H1 (cell line): Measurements from ENCODE around the gene TNIK. TPM values are rescaled to one million over a fixed set of nuclear protein-coding genes. Genes with fewer than 3 reads are reported as not detected.

Source experiments
- CTCF ChIA-PET: fragments of 300-600 bp; sonication (Branson Sonifier 250); formaldehyde crosslinking; loops from one replicate; lab custom pipeline; 2021; ENCODE audit not compliant: partially characterized antibody; lab: Charles Lee
- POLR2A ChIA-PET: fragments of 300-600 bp; sonication (Branson Sonifier 250); formaldehyde crosslinking; loops from one replicate; lab custom pipeline; 2021; ENCODE audit warnings: inconsistent platforms; ENCODE audit not compliant: partially characterized antibody; lab: Charles Lee
- DNase-seq, 2 experiments: peaks; one replicate each; pipeline versions ENCODE4 v3.0.0 to v3.0.0-alpha.2; 2010 to 2022; ENCODE audit warnings: low spot score in 2 of 2, low read depth in 1 of 2, mixed read lengths in 1 of 2
- FAIRE-seq: peaks from 2 replicates; lab custom pipeline; 2011; peaks lifted over from hg19 to GRCh38; lab: Jason Lieb, UNC
- H2AFZ ChIP-seq: 2 replicates; pipeline ENCODE4 v1.8.1; 2012; ENCODE audit warnings: low read length, inconsistent platforms
- H2AK5ac ChIP-seq: 2 replicates; pipeline ENCODE4 v1.6.1; 2013; ENCODE audit warnings: low read depth, low read length
- H2BK120ac ChIP-seq: replicated peaks from 2 replicates; pipeline ENCODE3; 2013; ENCODE audit warnings: low read depth, low read length, inconsistent platforms
- H2BK12ac ChIP-seq: 2 replicates; pipeline ENCODE4 v1.6.1; 2013; ENCODE audit warnings: low read depth, low read length
- H2BK15ac ChIP-seq: 2 replicates; pipeline ENCODE4 v1.6.1; 2013; ENCODE audit warnings: low read length
- H2BK20ac ChIP-seq: 2 replicates; pipeline ENCODE4 v1.6.1; 2013; ENCODE audit warnings: low read length
- H2BK5ac ChIP-seq: 2 replicates; pipeline ENCODE4 v1.6.1; 2013; ENCODE audit warnings: low read depth, low read length
- H3K14ac ChIP-seq: 2 replicates; pipeline ENCODE4 v1.6.1; 2013; ENCODE audit warnings: inconsistent platforms; ENCODE audit not compliant: insufficient read length
- H3K18ac ChIP-seq: 2 replicates; pipeline ENCODE4 v1.6.1; 2013; ENCODE audit warnings: low read length; ENCODE audit errors: extremely low read depth
- H3K23ac ChIP-seq: 2 replicates; pipeline ENCODE4 v1.6.1; 2013; ENCODE audit warnings: inconsistent platforms; ENCODE audit not compliant: insufficient read length
- H3K23me2 ChIP-seq: 2 replicates; pipeline ENCODE4 v1.6.1; 2013; ENCODE audit warnings: low read depth, low read length
- H3K27ac ChIP-seq: 2 replicates; pipeline ENCODE4 v1.6.1; 2011; ENCODE audit warnings: low read depth, low read length, inconsistent platforms
- H3K27me3 ChIP-seq, 4 experiments: replicated peaks in 1 of 4; 1 replicate in 1 of 4; 2 replicates in 3 of 4; pipeline versions ENCODE4 v1.6.1 to v1.8.1; 2011 to 2013; ENCODE audit warnings: low read length in 3 of 4, mild to moderate bottlenecking in 3 of 4, inconsistent platforms in 2 of 4, mixed read lengths in 2 of 4, moderate library complexity in 1 of 4; ENCODE audit not compliant: control insufficient read depth in 3 of 4, insufficient read depth in 3 of 4; ENCODE audit errors: extremely low read depth in 1 of 4
- H3K36me3 ChIP-seq, 4 experiments: 2 replicates each; pipeline versions ENCODE4 v1.6.1 to v1.8.1; 2011 to 2013; ENCODE audit warnings: mild to moderate bottlenecking in 4 of 4, low read length in 3 of 4, moderate library complexity in 2 of 4, control low read depth in 1 of 4, inconsistent platforms in 1 of 4; ENCODE audit not compliant: insufficient read depth in 4 of 4, control insufficient read depth in 2 of 4
- H3K4ac ChIP-seq: replicated peaks from 2 replicates; pipeline ENCODE3; 2013; ENCODE audit warnings: low read length, low read depth, mixed read lengths, inconsistent platforms; ENCODE audit not compliant: insufficient read length
- H3K4me1 ChIP-seq, 4 experiments: replicated peaks in 1 of 4; 1 replicate in 1 of 4; 2 replicates in 3 of 4; pipeline versions ENCODE4 v1.6.1 to v1.8.1; 2011 to 2013; ENCODE audit warnings: low read length in 3 of 4, inconsistent platforms in 2 of 4, mixed read lengths in 1 of 4; ENCODE audit not compliant: insufficient read depth in 4 of 4, control insufficient read depth in 3 of 4
- H3K4me2 ChIP-seq, 2 experiments: 2 replicates each; pipeline versions ENCODE4 v1.6.1 to v1.8.1; 2011 to 2013; ENCODE audit warnings: low read depth in 2 of 2, low read length in 2 of 2, control low read depth in 1 of 2, inconsistent platforms in 1 of 2, mild to moderate bottlenecking in 1 of 2; ENCODE audit not compliant: insufficient read depth in 1 of 2
- H3K4me3 ChIP-seq, 4 experiments: fragments of 200-600, 300-600 bp in 1 of 4; sonication (generic), shearing (Covaris generic), sonication (Bioruptor Twin) in 1 of 4; 2 replicates each; pipeline versions ENCODE4 v1.5.1 to v1.8.1; 2011 to 2016; ENCODE audit warnings: low read length in 4 of 4, low read depth in 3 of 4, control low read depth in 2 of 4, inconsistent platforms in 2 of 4, mild to moderate bottlenecking in 2 of 4, mixed read lengths in 1 of 4, moderate library complexity in 1 of 4; ENCODE audit not compliant: insufficient read depth in 2 of 4; ENCODE audit errors: extremely low read depth in 1 of 4
- H3K56ac ChIP-seq: replicated peaks from 2 replicates; pipeline ENCODE3; 2013; ENCODE audit warnings: low read depth, mild to moderate bottlenecking, mixed read lengths, low read length, inconsistent platforms; ENCODE audit not compliant: insufficient read length
- H3K79me1 ChIP-seq: 2 replicates; pipeline ENCODE4 v1.6.1; 2013; ENCODE audit warnings: low read depth, low read length, control low read depth
- H3K79me2 ChIP-seq, 2 experiments: 2 replicates each; pipeline versions ENCODE4 v1.6.1 to v1.8.1; 2012 to 2013; ENCODE audit warnings: low read length in 2 of 2, mild to moderate bottlenecking in 2 of 2, inconsistent platforms in 1 of 2; ENCODE audit not compliant: insufficient read depth in 2 of 2, control insufficient read depth in 1 of 2
- H3K9ac ChIP-seq, 4 experiments: replicated peaks in 1 of 4; 1 replicate in 1 of 4; 2 replicates in 3 of 4; pipeline versions ENCODE4 v1.6.1 to v1.8.1; 2011 to 2013; ENCODE audit warnings: low read depth in 3 of 4, low read length in 3 of 4, control low read depth in 2 of 4, mild to moderate bottlenecking in 2 of 4, moderate library complexity in 2 of 4, inconsistent platforms in 1 of 4; ENCODE audit errors: extremely low read depth in 1 of 4
- H3K9me3 ChIP-seq, 2 experiments: 2 replicates each; pipeline versions ENCODE4 v1.6.1 to v1.8.1; 2012 to 2013; ENCODE audit warnings: mild to moderate bottlenecking in 2 of 2, moderate library complexity in 2 of 2, control low read depth in 1 of 2, inconsistent platforms in 1 of 2, low read depth in 1 of 2, low read length in 1 of 2, mixed read lengths in 1 of 2; ENCODE audit not compliant: insufficient read depth in 2 of 2
- H4K20me1 ChIP-seq, 2 experiments: replicated peaks in 1 of 2; 2 replicates each; pipeline versions ENCODE3 to v1.8.1; 2011 to 2013; ENCODE audit warnings: inconsistent platforms in 2 of 2, low read length in 2 of 2, mild to moderate bottlenecking in 1 of 2; ENCODE audit not compliant: insufficient read depth in 2 of 2, control insufficient read depth in 1 of 2
- H4K5ac ChIP-seq: 2 replicates; pipeline ENCODE4 v1.6.1; 2013; ENCODE audit warnings: low read length, low read depth, mixed read lengths, inconsistent platforms; ENCODE audit not compliant: insufficient read length
- H4K8ac ChIP-seq: 2 replicates; pipeline ENCODE4 v1.8.0; 2013; ENCODE audit warnings: mild to moderate bottlenecking, moderate library complexity, low read length, inconsistent platforms; ENCODE audit not compliant: insufficient read depth; ENCODE audit errors: extremely low read depth
- H4K91ac ChIP-seq: replicated peaks from 2 replicates; pipeline ENCODE3; 2013; ENCODE audit warnings: low read length, mixed read lengths, inconsistent platforms; ENCODE audit not compliant: insufficient read length
- BACH1 ChIP-seq: IDR thresholded peaks from 2 replicates; pipeline ENCODE4 v1.6.1; 2012; ENCODE audit warnings: low read length, improper control_type of control experiment
- CHD2 ChIP-seq: IDR thresholded peaks from 2 replicates; pipeline ENCODE4 v1.6.1; 2012; ENCODE audit warnings: low read length, improper control_type of control experiment
- NANOG ChIP-seq: IDR thresholded peaks from 2 replicates; pipeline ENCODE4 v1.6.1; 2011; ENCODE audit warnings: low read length, low read depth, mild to moderate bottlenecking, inconsistent platforms; ENCODE audit not compliant: insufficient read depth, poor library complexity, severe bottlenecking
- PHF8 ChIP-seq: fragments of 200-600 bp; sonication (generic); conservative IDR thresholded peaks from 2 replicates; pipeline ENCODE4 v1.7.1; 2012; ENCODE audit warnings: low read depth, mild to moderate bottlenecking, inconsistent platforms, low read length, moderate library complexity
- RAD21 ChIP-seq, 2 experiments: IDR thresholded peaks in 1 of 2; conservative IDR thresholded peaks in 1 of 2; 2 replicates each; pipeline ENCODE4 v1.6.1; 2011; ENCODE audit warnings: low read depth in 2 of 2, low read length in 2 of 2, improper control_type of control experiment in 1 of 2, inconsistent platforms in 1 of 2, mild to moderate bottlenecking in 1 of 2, moderate library complexity in 1 of 2
- RFX5 ChIP-seq: IDR thresholded peaks from 2 replicates; pipeline ENCODE4 v1.6.1; 2011; ENCODE audit warnings: low read depth, low read length, improper control_type of control experiment, borderline replicate concordance
- WGBS, 2 experiments: shearing (Covaris generic) in 1 of 2; methylation state at CpG; one replicate each; pipeline versions ENCODE4 v1.1.6 to v1.1.7; 2013 to 2015; ENCODE audit warnings: low lambda C conversion rate in 2 of 2, mixed read lengths in 2 of 2, inconsistent platforms in 1 of 2, low coverage in 1 of 2, missing lambda C conversion rate in 1 of 2; ENCODE audit not compliant: insufficient replicate concordance in 2 of 2, insufficient coverage in 1 of 2, insufficient read length in 1 of 2; ENCODE audit errors: extremely low coverage in 1 of 2, missing lambda C conversion rate in 1 of 2; 5-methylcytosine and 5-hydroxymethylcytosine counted together
- polyA plus RNA-seq, 7 experiments: library from polyadenylated mRNA; depleted of rRNA in 3 of 7; stranded (reverse) in 5 of 7; unstranded in 2 of 7; fragments of >200 nt in 5 of 7; fragments of 200-250 nt in 2 of 7; gene quantifications; 1 replicate in 5 of 7; 2 replicates in 1 of 7; 4 replicates in 1 of 7; pipeline versions ENCODE4 v1.2.1 to v1.2.3, GENCODE V29; 2011 to 2013; ENCODE audit warnings: missing spikeins in 2 of 7, mixed read lengths in 2 of 7
- total RNA-seq: library from RNA; stranded (reverse); fragmentation: NEBNext Ultra II Directional; extraction: Animal tissue kit (Norgen Biotek cat#: 25700); gene quantifications from 2 replicates; pipeline ENCODE4 v1.2.1, GENCODE V29; 2021

TNIK gene
- total and polyA plus RNA-seq, 2 of the 8 experiments (the other 6 are each of a cell fraction or from before 2014, with no cell fraction given), result 7.4 to 42.0 TPM

GRCh38 chr3:171491361-171491760 is 31.2 kb upstream of the TNIK start:
- 77% methylated on average over 2 of the region's 2 CpGs; no CpG with 5 or more reads in 1 of the 2 experiments for WGBS, 2 experiments
- FAIRE-seq, result no peak
- no peak overlapping the region for H3K56ac ChIP-seq
- H3K9ac ChIP-seq, result no peak overlapping the region
- no peak overlapping the region for H3K4ac ChIP-seq
- no peaks in the 10 kb centered on the region for H3K9me3 ChIP-seq
- no peak overlapping the region for H3K4me3 ChIP-seq
- no peaks in the 10 kb centered on the region for H3K79me1 ChIP-seq
- ChIA-PET CTCF (no interaction called here), POLR2A (no interaction called here)
- no peaks in the 10 kb centered on the region for H4K20me1 ChIP-seq
- H2BK5ac ChIP-seq, result no peak overlapping the region
- no peaks in the 10 kb centered on the region for H3K79me2 ChIP-seq
- H4K8ac ChIP-seq, result no peak overlapping the region
- no peak overlapping the region for H2AFZ ChIP-seq
- H2BK120ac ChIP-seq, result no peak overlapping the region
- no peak overlapping the region for H4K5ac ChIP-seq
- H3K4me1 ChIP-seq, result no peaks in the 10 kb centered on the region
- no peak for DNase-seq
- H2BK20ac ChIP-seq, result no peak overlapping the region
- H2AK5ac ChIP-seq, result no peak overlapping the region
- H3K36me3 ChIP-seq, result no peaks in the 10 kb centered on the region
- H3K23ac ChIP-seq, result no peak overlapping the region
- no peak overlapping the region for H3K18ac ChIP-seq
- H3K14ac ChIP-seq, result no peak overlapping the region
- no peak overlapping the region for H3K4me2 ChIP-seq
- H2BK12ac ChIP-seq, result no peak overlapping the region
- no peaks in the 10 kb centered on the region for H3K27me3 ChIP-seq
- H2BK15ac ChIP-seq, result no peak overlapping the region
- no peak overlapping the region for H4K91ac ChIP-seq
- no peak overlapping the region for H3K27ac ChIP-seq
- no peaks in the 10 kb centered on the region for H3K23me2 ChIP-seq
- TF ChIP-seq RFX5 (no peak), NANOG (no peak), CHD2 (no peak), BACH1 (no peak), RAD21 (IDR thresholded peaks at IDR 0.05 in 1 of 2, conservative IDR thresholded peaks at IDR 0.05 in 1 of 2; ENCODE audit: low read depth in 2 of 2, low read length in 2 of 2) (no peak), PHF8 (no peak)
